GM12892 (cell line): ENCODE results near the gene COL20A1.

Experiments used
- POLR2A ChIP-seq: IDR thresholded peaks from 2 replicates; pipeline ENCODE4 v1.6.1; 2011; ENCODE audit warnings: low read depth, low read length, control low read depth
- POLR2AphosphoS5 ChIP-seq: IDR thresholded peaks from 2 replicates; pipeline ENCODE4 v1.6.1; 2011; ENCODE audit warnings: low read depth, low read length, control low read depth

GRCh38 chr20:63311186-63311832 is 18.3 kb downstream of the COL20A1 start:
- no peak for TF ChIP-seq POLR2A
- TF ChIP-seq POLR2AphosphoS5 = no peak
